Measurements from ENCODE around the gene MAST1.
"Not testable (repeated sequence)": the region's sequence is repeated elsewhere in the genome, so short reads cannot be mapped to it uniquely, and the experiment has no call there.

The MAST1 gene

GRCh38 chr19:12912571-12912970, 74.3 kb downstream of the MAST1 start:
- Histone ChIP-seq H3K4me1 (peaks cover 10% of the 10 kb centered on the region), H3K4me2 (ENCODE audit: low read length) (no peak overlapping the region), H3K9ac (no peak overlapping the region), H3K27ac (no peak overlapping the region), H3K79me2 (no peaks in the 10 kb centered on the region), H3K36me3 (ENCODE audit: control insufficient read depth, insufficient read depth, low read length) (no peaks in the 10 kb centered on the region), H3K9me3 (ENCODE audit: control insufficient read depth, low read length) (no peaks in the 10 kb centered on the region), H3K27me3 (ENCODE audit: control insufficient read depth, insufficient read depth, low read length) (no peaks in the 10 kb centered on the region), H3K4me3 (ENCODE audit: low read depth, low read length) (no peak overlapping the region), H2AFZ (peak overlapping the region; percentile 81)
- TF ChIP-seq CTCF (IDR thresholded peaks at IDR 0.05): no peak

GRCh38 chr19:12913011-12913561, 74.8 kb downstream of the MAST1 start:
- H3K9me3 ChIP-seq (ENCODE audit: control insufficient read depth, low read length): no peaks in the 10 kb centered on the region
- no peak overlapping the region for H3K4me2 ChIP-seq (ENCODE audit: low read length)
- peak overlapping the region; percentile 81 for H2AFZ ChIP-seq
- peaks cover 10% of the 10 kb centered on the region for H3K4me1 ChIP-seq
- H3K4me3 ChIP-seq (ENCODE audit: low read depth, low read length): no peak overlapping the region
- no peaks in the 10 kb centered on the region for H3K79me2 ChIP-seq
- no peak overlapping the region for H3K9ac ChIP-seq
- H3K27me3 ChIP-seq (ENCODE audit: control insufficient read depth, insufficient read depth, low read length): no peaks in the 10 kb centered on the region
- peak overlapping the region; percentile 24 for H3K27ac ChIP-seq
- no peak for TF ChIP-seq CTCF (IDR thresholded peaks at IDR 0.05)
- H3K36me3 ChIP-seq (ENCODE audit: control insufficient read depth, insufficient read depth, low read length): no peaks in the 10 kb centered on the region

GRCh38 chr19:12913851-12914690, 75.8 kb downstream of the MAST1 start:
- Histone ChIP-seq H3K27me3 (ENCODE audit: control insufficient read depth, insufficient read depth, low read length) (no peaks in the 10 kb centered on the region), H3K4me1 (peaks cover 10% of the 10 kb centered on the region), H3K36me3 (ENCODE audit: control insufficient read depth, insufficient read depth, low read length) (no peaks in the 10 kb centered on the region), H3K4me3 (ENCODE audit: low read depth, low read length) (no peak overlapping the region), H3K4me2 (ENCODE audit: low read length) (no peak overlapping the region), H3K27ac (peak overlapping the region; percentile 24), H3K9ac (no peak overlapping the region), H3K79me2 (no peaks in the 10 kb centered on the region), H2AFZ (peak overlapping the region; percentile 81), H3K9me3 (ENCODE audit: control insufficient read depth, low read length) (no peaks in the 10 kb centered on the region)
- TF ChIP-seq CTCF (IDR thresholded peaks at IDR 0.05): no peak

- not testable (repeated sequence) for H3K27me3 ChIP-seq (ENCODE audit: control insufficient read depth, insufficient read depth, low read length); H3K4me3 ChIP-seq (ENCODE audit: low read depth, low read length); H3K27ac ChIP-seq; H3K79me2 ChIP-seq; H2AFZ ChIP-seq; H3K4me2 ChIP-seq (ENCODE audit: low read length); H3K4me1 ChIP-seq; H3K9ac ChIP-seq; H3K36me3 ChIP-seq (ENCODE audit: control insufficient read depth, insufficient read depth, low read length); H3K9me3 ChIP-seq (ENCODE audit: control insufficient read depth, low read length)
These were observed 77.5 kb downstream of the MAST1 start for GRCh38 chr19:12915860-12916259.

GRCh38 chr19:12918253-12918652, 79.9 kb downstream of the MAST1 start:
- no peak for TF ChIP-seq CTCF (IDR thresholded peaks at IDR 0.05)
- H2AFZ ChIP-seq: no peak overlapping the region
- H3K79me2 ChIP-seq: no peaks in the 10 kb centered on the region
- no peaks in the 10 kb centered on the region for H3K9me3 ChIP-seq (ENCODE audit: control insufficient read depth, low read length)
- peaks cover 2% of the 10 kb centered on the region for H3K36me3 ChIP-seq (ENCODE audit: control insufficient read depth, insufficient read depth, low read length)
- H3K27me3 ChIP-seq (ENCODE audit: control insufficient read depth, insufficient read depth, low read length): no peaks in the 10 kb centered on the region
- no peak overlapping the region for H3K4me3 ChIP-seq (ENCODE audit: low read depth, low read length)
- H3K9ac ChIP-seq: no peak overlapping the region
- H3K27ac ChIP-seq: no peak overlapping the region
- H3K4me2 ChIP-seq (ENCODE audit: low read length): no peak overlapping the region
- H3K4me1 ChIP-seq: peaks cover 4% of the 10 kb centered on the region

Measured in parathyroid adenoma (tissue), 2 donors.